Type B pancreatic cell (in vitro differentiated cells): Measurements from ENCODE around the gene SORL1-AS1.

Source experiments
- DNase-seq: peaks from one replicate; pipeline ENCODE4 v3.0.0; 2021; ENCODE audit warnings: mixed read lengths; ENCODE audit not compliant: unreplicated experiment; ENCODE audit errors: extremely low spot score
- H3K27ac Mint-ChIP-seq: 2 replicates; pipeline ENCODE4 v1.8.0; 2021; ENCODE audit warnings: mild to moderate bottlenecking, mixed read lengths
- H3K27me3 Mint-ChIP-seq: 2 replicates; pipeline ENCODE4 v1.8.0; 2021; ENCODE audit warnings: mixed read lengths
- H3K36me3 Mint-ChIP-seq: 2 replicates; pipeline ENCODE4 v1.8.0; 2021; ENCODE audit warnings: mixed read lengths
- H3K4me1 Mint-ChIP-seq: one replicate; pipeline ENCODE4 v1.8.0; 2021; ENCODE audit warnings: mixed read lengths; ENCODE audit not compliant: unreplicated experiment
- H3K4me3 Mint-ChIP-seq: 2 replicates; pipeline ENCODE4 v1.8.0; 2021; ENCODE audit warnings: mild to moderate bottlenecking, mixed read lengths
- H3K9me3 Mint-ChIP-seq: 2 replicates; pipeline ENCODE4 v1.8.0; 2021; ENCODE audit warnings: mixed read lengths
- CTCF ChIP-seq: fragments of 200-600 bp; sonication (generic); conservative IDR thresholded peaks from 2 replicates; pipeline ENCODE4 v1.5.0; 2021; ENCODE audit warnings: antibody characterized with exemption, mild to moderate bottlenecking

SORL1-AS1 gene

GRCh38 chr11:121445071-121445768, 7.5 kb downstream of the SORL1-AS1 start:
- Mint-ChIP-seq H3K27ac (no peak overlapping the region), H3K36me3 (no peaks in the 10 kb centered on the region), H3K4me1 (peaks cover 16% of the 10 kb centered on the region), H3K4me3 (no peak overlapping the region), H3K27me3 (no peaks in the 10 kb centered on the region), H3K9me3 (peaks cover 3% of the 10 kb centered on the region)
- no peak for DNase-seq
- no peak for TF ChIP-seq CTCF

- H3K9me3 Mint-ChIP-seq = peaks cover 3% of the 10 kb centered on the region
- TF ChIP-seq CTCF = no peak
- no peaks in the 10 kb centered on the region for H3K27me3 Mint-ChIP-seq
- H3K4me1 Mint-ChIP-seq = peaks cover 16% of the 10 kb centered on the region
- no peak overlapping the region for H3K27ac Mint-ChIP-seq
- H3K4me3 Mint-ChIP-seq = no peak overlapping the region
- H3K36me3 Mint-ChIP-seq = no peaks in the 10 kb centered on the region
- no peak for DNase-seq
These were observed 8.2 kb downstream of the SORL1-AS1 start for GRCh38 chr11:121444526-121444925.

GRCh38 chr11:121443688-121444275, 9.0 kb downstream of the SORL1-AS1 start:
- no peaks in the 10 kb centered on the region for H3K27me3 Mint-ChIP-seq
- DNase-seq = no peak
- no peak for TF ChIP-seq CTCF
- no peak overlapping the region for H3K27ac Mint-ChIP-seq
- H3K4me1 Mint-ChIP-seq = peaks cover 16% of the 10 kb centered on the region
- no peaks in the 10 kb centered on the region for H3K9me3 Mint-ChIP-seq
- no peaks in the 10 kb centered on the region for H3K36me3 Mint-ChIP-seq
- H3K4me3 Mint-ChIP-seq = no peak overlapping the region

GRCh38 chr11:121441521-121441920, 11.2 kb downstream of the SORL1-AS1 start:
- Mint-ChIP-seq H3K9me3 (no peaks in the 10 kb centered on the region), H3K27me3 (peaks cover 2% of the 10 kb centered on the region)
- TF ChIP-seq CTCF = no peak

GRCh38 chr11:121439759-121440158, 13.0 kb downstream of the SORL1-AS1 start:
- Mint-ChIP-seq H3K9me3 (no peaks in the 10 kb centered on the region), H3K4me1 (peaks cover 11% of the 10 kb centered on the region), H3K36me3 (no peaks in the 10 kb centered on the region), H3K4me3 (no peak overlapping the region), H3K27ac (no peak overlapping the region), H3K27me3 (peaks cover 3% of the 10 kb centered on the region)
- no peak for DNase-seq
- TF ChIP-seq CTCF = no peak

More at GRCh38 chr11:121441521-121441920, 11.2 kb downstream of the SORL1-AS1 start:
- Mint-ChIP-seq H3K27ac (no peak overlapping the region), H3K36me3 (no peaks in the 10 kb centered on the region), H3K4me1 (peaks cover 13% of the 10 kb centered on the region), H3K4me3 (no peak overlapping the region)
- no peak for DNase-seq
